GM13977 (cell line): ENCODE results near the gene LRCH1.

ENCODE experiments used
- DNase-seq: peaks from one replicate; pipeline ENCODE4 v3.0.0; 2012; ENCODE audit warnings: low spot score
- CTCF ChIP-seq: IDR thresholded peaks from 2 replicates; pipeline ENCODE4 v1.5.1; 2012; ENCODE audit warnings: mild to moderate bottlenecking, control low read depth; ENCODE audit not compliant: insufficient read depth; ENCODE audit errors: extremely low read depth, missing control alignments
- in situ Hi-C: fragments of 300-500 bp; cut with MboI; formaldehyde crosslinking; loops from one replicate; pipeline ENCODE4 v1.12.0; 2022; ENCODE audit warnings: low sequenced_read_pairs, low pct_unique_long_range_greater_than_20kb, mixed read lengths, inconsistent platforms; ENCODE audit not compliant: unreplicated experiment

Gene LRCH1

GRCh38 chr13:46603165-46603603 is 50.2 kb downstream of the LRCH1 start:
- in situ Hi-C loops, result no loop called here
- TF ChIP-seq CTCF, result peak; percentile 36

GRCh38 chr13:46604226-46604990 is 51.4 kb downstream of the LRCH1 start:
- in situ Hi-C loops, result no loop called here
- no peak for DNase-seq
- TF ChIP-seq CTCF, result no peak

More at GRCh38 chr13:46603165-46603603, 50.2 kb downstream of the LRCH1 start:
- DNase-seq, result no peak

- no peak for DNase-seq
- TF ChIP-seq CTCF, result no peak
Measured at GRCh38 chr13:46605076-46605824, 52.3 kb downstream of the LRCH1 start.

GRCh38 chr13:46605825-46606554 is 53.0 kb downstream of the LRCH1 start:
- in situ Hi-C loops, result no loop called here
- TF ChIP-seq CTCF, result no peak
- peak; percentile 30 for DNase-seq

More at GRCh38 chr13:46605076-46605824, 52.3 kb downstream of the LRCH1 start:
- in situ Hi-C loops, result no loop called here

GRCh38 chr13:46606970-46607369 is 54.0 kb downstream of the LRCH1 start:
- no peak for TF ChIP-seq CTCF
- in situ Hi-C loops, result no loop called here
- DNase-seq, result no peak
